Endometrium (tissue), 2 donors: Measurements from ENCODE around the gene TOR1AIP2.

Experiments
- FAIRE-seq: peaks from 2 replicates; lab custom pipeline; 2012; peaks lifted over from hg19 to GRCh38; lab: Jason Lieb, UNC
- donor health status: control.
- donor health status: control.

The TOR1AIP2 gene

GRCh38 chr1:179877586-179878265 is at the start of gene TOR1AIP2:
TOR1AIP2 (minus strand) TSS chr1:179877803; CDS start chr1:179852665, 25,138 bp downstream.
- FAIRE-seq: no peak

GRCh38 chr1:179926850-179927205 is 49.2 kb upstream of the TOR1AIP2 start:
- no peak for FAIRE-seq

- FAIRE-seq: no peak
Measured at GRCh38 chr1:179925922-179926849, 48.6 kb upstream of the TOR1AIP2 start.

- FAIRE-seq: no peak
Measured at GRCh38 chr1:179925302-179925701, 47.7 kb upstream of the TOR1AIP2 start.

GRCh38 chr1:179924268-179924667 is 46.7 kb upstream of the TOR1AIP2 start:
- FAIRE-seq: no peak

GRCh38 chr1:179923029-179923428 is 45.4 kb upstream of the TOR1AIP2 start:
- no peak for FAIRE-seq

- no peak for FAIRE-seq
Measured at GRCh38 chr1:179921981-179922872, 44.6 kb upstream of the TOR1AIP2 start.

GRCh38 chr1:179921472-179921871 is 43.9 kb upstream of the TOR1AIP2 start:
- no peak for FAIRE-seq

- no peak for FAIRE-seq
Measured at GRCh38 chr1:179917601-179918429, 40.2 kb upstream of the TOR1AIP2 start.

GRCh38 chr1:179911812-179912211 is 34.2 kb upstream of the TOR1AIP2 start:
- no peak for FAIRE-seq

- no peak for FAIRE-seq
Measured at GRCh38 chr1:179910934-179911333, 33.3 kb upstream of the TOR1AIP2 start.

GRCh38 chr1:179889589-179889988 is 12.0 kb upstream of the TOR1AIP2 start:
- FAIRE-seq: no peak

GRCh38 chr1:179888071-179888470 is 10.5 kb upstream of the TOR1AIP2 start:
- no peak for FAIRE-seq

- no peak for FAIRE-seq
Measured at GRCh38 chr1:179883745-179884138, 6.1 kb upstream of the TOR1AIP2 start.

GRCh38 chr1:179883040-179883744 is 5.6 kb upstream of the TOR1AIP2 start:
- no peak for FAIRE-seq

GRCh38 chr1:179882253-179883039 is 4.8 kb upstream of the TOR1AIP2 start, which contains the start of gene TOR1AIP1:
TOR1AIP1 (plus strand) TSS chr1:179882285; CDS start chr1:179882503, 218 bp downstream.
- peak; percentile 95 for FAIRE-seq

GRCh38 chr1:179881642-179882252 is 4.1 kb upstream of the TOR1AIP2 start:
- FAIRE-seq: no peak

GRCh38 chr1:179879797-179880196 is 2.2 kb upstream of the TOR1AIP2 start:
- no peak for FAIRE-seq

GRCh38 chr1:179876300-179876715 is 1.3 kb downstream of the TOR1AIP2 start:
- FAIRE-seq: no peak
